ENCODE results near the gene KIF1B. TPM values are rescaled to one million over a fixed set of nuclear protein-coding genes. Genes with fewer than 3 reads are reported as not detected.

KIF1B gene
- total and polyA plus RNA-seq, 2 donors (not counting 1 experiment from before 2014, with no cell fraction given): 3.5 to 16.4 TPM

- POLR2A ChIA-PET: no interaction called here
- TF ChIP-seq EZH2 (IDR thresholded peaks at IDR 0.05; ENCODE audit: borderline replicate concordance, insufficient read depth, low read depth, low read length, poor library complexity, severe bottlenecking): no peak
- no peak for DNase-seq
- H3K4me1 Mint-ChIP-seq: no peaks in the 10 kb centered on the region
- ATAC-seq (ENCODE audit: low read depth): no peak
- peaks cover 7% of the 10 kb centered on the region for H4K20me1 ChIP-seq (ENCODE audit: control insufficient read depth, insufficient read depth, low read length, poor library complexity, severe bottlenecking)
- no peak overlapping the region for H3K27ac ChIP-seq (ENCODE audit: low read length in 2 of 2)
- no peak overlapping the region for H3K4me3 Mint-ChIP-seq
- peaks cover 10% of the 10 kb centered on the region for H3K79me2 ChIP-seq (ENCODE audit: control insufficient read depth, insufficient read depth, low read length)
- no peak overlapping the region for H3K4me2 ChIP-seq (replicated peaks; ENCODE audit: low read depth, low read length, poor library complexity, severe bottlenecking)
- no peak overlapping the region for H2AFZ ChIP-seq (ENCODE audit: insufficient read depth, low read depth, low read length, poor library complexity, severe bottlenecking)
- CTCF ChIA-PET: no interaction called here
- H3K9ac ChIP-seq (ENCODE audit: low read length): no peak overlapping the region
- 71% methylated on average over 1 of the region's 1 CpG for WGBS (ENCODE audit: insufficient coverage)
- no peaks in the 10 kb centered on the region for H3K4me1 ChIP-seq (ENCODE audit: control insufficient read depth in 2 of 2, insufficient read depth in 2 of 2, low read length in 2 of 2)
- H3K9me3 ChIP-seq (ENCODE audit: control extremely low read depth in 1 of 3, control insufficient read depth in 2 of 3, insufficient read depth in 1 of 3, low read length in 2 of 3): no peaks in the 10 kb centered on the region
- intact Hi-C loops (cut with micrococcal nuclease): no loop called here
- no peaks in the 10 kb centered on the region for H3K27me3 Mint-ChIP-seq
- no peak overlapping the region for H3K4me3 ChIP-seq (ENCODE audit: control extremely low read depth in 1 of 5, extremely low read depth in 1 of 5, insufficient read depth in 1 of 5, low read depth in 2 of 5, low read length in 4 of 5)
- no peaks in the 10 kb centered on the region for H3K36me3 ChIP-seq (replicated peaks in 1 of 2; ENCODE audit: control extremely low read depth in 1 of 2, control insufficient read depth in 1 of 2, extremely low read depth in 1 of 2, insufficient read depth in 2 of 2, low read length in 1 of 2)
- H3K27me3 ChIP-seq (replicated peaks in 1 of 4; ENCODE audit: control extremely low read depth in 1 of 4, control insufficient read depth in 3 of 4, insufficient read depth in 4 of 4, low read length in 3 of 4): no peaks in the 10 kb centered on the region
- no peak overlapping the region for H3K27ac Mint-ChIP-seq
- H3K9me3 Mint-ChIP-seq (ENCODE audit: insufficient read depth): no peaks in the 10 kb centered on the region
Measured at GRCh38 chr1:10225573-10225972, 15.2 kb downstream of the KIF1B start.

GRCh38 chr1:10228528-10228927 lies 18.2 kb downstream of the KIF1B start:
- no peak overlapping the region for H3K27ac ChIP-seq (ENCODE audit: low read length in 2 of 2)
- ChIA-PET POLR2A (no interaction called here), CTCF (no interaction called here)
- ATAC-seq (ENCODE audit: low read depth): no peak
- H3K4me1 ChIP-seq (ENCODE audit: control insufficient read depth in 2 of 2, insufficient read depth in 2 of 2, low read length in 2 of 2): no peaks in the 10 kb centered on the region
- no peak overlapping the region for H3K4me3 ChIP-seq (ENCODE audit: control extremely low read depth in 1 of 5, extremely low read depth in 1 of 5, insufficient read depth in 1 of 5, low read depth in 2 of 5, low read length in 4 of 5)
- H3K9ac ChIP-seq (ENCODE audit: low read length): no peak overlapping the region
- H3K9me3 ChIP-seq (ENCODE audit: control extremely low read depth in 1 of 3, control insufficient read depth in 2 of 3, insufficient read depth in 1 of 3, low read length in 2 of 3): no peaks in the 10 kb centered on the region
- peaks cover 0 to 2% of the 10 kb centered on the region in 2 experiments for H3K36me3 ChIP-seq (replicated peaks in 1 of 2; ENCODE audit: control extremely low read depth in 1 of 2, control insufficient read depth in 1 of 2, extremely low read depth in 1 of 2, insufficient read depth in 2 of 2, low read length in 1 of 2)
- H2AFZ ChIP-seq (ENCODE audit: insufficient read depth, low read depth, low read length, poor library complexity, severe bottlenecking): no peak overlapping the region
- no peaks in the 10 kb centered on the region for H3K27me3 ChIP-seq (replicated peaks in 1 of 4; ENCODE audit: control extremely low read depth in 1 of 4, control insufficient read depth in 3 of 4, insufficient read depth in 4 of 4, low read length in 3 of 4)
- Mint-ChIP-seq H3K9me3 (ENCODE audit: insufficient read depth) (no peaks in the 10 kb centered on the region), H3K4me1 (no peaks in the 10 kb centered on the region), H3K4me3 (no peak overlapping the region), H3K27ac (no peak overlapping the region), H3K27me3 (no peaks in the 10 kb centered on the region)
- no peak overlapping the region for H3K4me2 ChIP-seq (replicated peaks; ENCODE audit: low read depth, low read length, poor library complexity, severe bottlenecking)
- no peak for DNase-seq
- TF ChIP-seq EZH2 (IDR thresholded peaks at IDR 0.05; ENCODE audit: borderline replicate concordance, insufficient read depth, low read depth, low read length, poor library complexity, severe bottlenecking): no peak
- TF ChIP-seq CTCF (IDR thresholded peaks at IDR 0.05): no peak
- H4K20me1 ChIP-seq (ENCODE audit: control insufficient read depth, insufficient read depth, low read length, poor library complexity, severe bottlenecking): peaks cover 7% of the 10 kb centered on the region
- 100% methylated on average over 1 of the region's 2 CpGs for WGBS (ENCODE audit: insufficient coverage)
- intact Hi-C loops (cut with micrococcal nuclease): no loop called here
- peaks cover 10% of the 10 kb centered on the region for H3K79me2 ChIP-seq (ENCODE audit: control insufficient read depth, insufficient read depth, low read length)

Measured in B cell (primary cell).